ENCODE measurements around the gene POTEB3.
"Not testable (repeated sequence)": the region's sequence is repeated elsewhere in the genome, so short reads cannot be mapped to it uniquely, and the experiment has no call there.

Gene POTEB3

GRCh38 chr15:21373682-21374081 is 66.6 kb downstream of the POTEB3 start:
- H3K36me3 ChIP-seq (ENCODE audit: control insufficient read depth in 1 of 2, insufficient read depth in 2 of 2, low read length in 2 of 2); H3K27ac ChIP-seq (ENCODE audit: low read length); H3K4me3 ChIP-seq (ENCODE audit: low read depth in 1 of 2, low read length in 2 of 2); H3K27me3 ChIP-seq (ENCODE audit: low read depth, low read length); H3K9me3 ChIP-seq (ENCODE audit: control insufficient read depth in 1 of 2, low read length in 2 of 2); H3K4me1 ChIP-seq (ENCODE audit: control insufficient read depth in 1 of 2, insufficient read depth in 2 of 2, low read length in 2 of 2): not testable (repeated sequence)

GRCh38 chr15:21369177-21369576 is 71.1 kb downstream of the POTEB3 start:
- H3K4me1 ChIP-seq (ENCODE audit: control insufficient read depth in 1 of 2, insufficient read depth in 2 of 2, low read length in 2 of 2); H3K9me3 ChIP-seq (ENCODE audit: control insufficient read depth in 1 of 2, low read length in 2 of 2); H3K36me3 ChIP-seq (ENCODE audit: control insufficient read depth in 1 of 2, insufficient read depth in 2 of 2, low read length in 2 of 2); H3K27ac ChIP-seq (ENCODE audit: low read length); H3K27me3 ChIP-seq (ENCODE audit: low read depth, low read length); H3K4me3 ChIP-seq (ENCODE audit: low read depth in 1 of 2, low read length in 2 of 2): not testable (repeated sequence)

GRCh38 chr15:21368625-21369024 is 71.7 kb downstream of the POTEB3 start:
- H3K27ac ChIP-seq (ENCODE audit: low read length); H3K4me1 ChIP-seq (ENCODE audit: control insufficient read depth in 1 of 2, insufficient read depth in 2 of 2, low read length in 2 of 2); H3K9me3 ChIP-seq (ENCODE audit: control insufficient read depth in 1 of 2, low read length in 2 of 2); H3K4me3 ChIP-seq (ENCODE audit: low read depth in 1 of 2, low read length in 2 of 2); H3K27me3 ChIP-seq (ENCODE audit: low read depth, low read length); H3K36me3 ChIP-seq (ENCODE audit: control insufficient read depth in 1 of 2, insufficient read depth in 2 of 2, low read length in 2 of 2): not testable (repeated sequence)

Data from muscle layer of duodenum (tissue), 2 donors.